HG03565 (cell line): ENCODE data around the gene BHLHE40.
"Not testable (repeated sequence)": the region's sequence is repeated elsewhere in the genome, so short reads cannot be mapped to it uniquely, and the experiment has no call there.

Experiments
- ATAC-seq: cut with Tn5 transposase; IDR thresholded peaks from one replicate; pipeline ENCODE4 v1.9.1; 2021; ENCODE audit warnings: mild to moderate bottlenecking, moderate library complexity; ENCODE audit not compliant: unreplicated experiment

The BHLHE40 gene

GRCh38 chr3:4959180-4959579 is 20.1 kb upstream of the BHLHE40 start:
- ATAC-seq: no peak

GRCh38 chr3:4961865-4962264 is 17.4 kb upstream of the BHLHE40 start:
- not testable (repeated sequence) for ATAC-seq

GRCh38 chr3:4963669-4964570 is 15.3 kb upstream of the BHLHE40 start:
- ATAC-seq: no peak

GRCh38 chr3:4966006-4966405 is 13.2 kb upstream of the BHLHE40 start:
- not testable (repeated sequence) for ATAC-seq

GRCh38 chr3:4967683-4968082 is 11.6 kb upstream of the BHLHE40 start:
- ATAC-seq: not testable (repeated sequence)

- ATAC-seq: not testable (repeated sequence)
Observed at GRCh38 chr3:4971437-4971836, 7.8 kb upstream of the BHLHE40 start.

- ATAC-seq: no peak
Observed at GRCh38 chr3:4971838-4972237, 7.4 kb upstream of the BHLHE40 start.

GRCh38 chr3:4972652-4973643 is 6.3 kb upstream of the BHLHE40 start:
- peak; percentile 31 for ATAC-seq

GRCh38 chr3:4974154-4974553 is 5.1 kb upstream of the BHLHE40 start:
- ATAC-seq: no peak

- ATAC-seq: no peak
Observed at GRCh38 chr3:4976109-4976508, 3.1 kb upstream of the BHLHE40 start.

GRCh38 chr3:4977001-4977852 is 2.0 kb upstream of the BHLHE40 start:
- ATAC-seq: peak; percentile 29

GRCh38 chr3:4977853-4978203 is 1.4 kb upstream of the BHLHE40 start:
- ATAC-seq: no peak

GRCh38 chr3:4978204-4978965 is 852 bp upstream of the BHLHE40 start:
- ATAC-seq: peak; percentile 27

- peak; percentile 34 for ATAC-seq
Observed at GRCh38 chr3:4978966-4979427, 240 bp upstream of the BHLHE40 start.

GRCh38 chr3:4980229-4981203 is 1.3 kb downstream of the BHLHE40 start:
- peak; percentile 18 for ATAC-seq

- ATAC-seq: no peak
Observed at GRCh38 chr3:4981294-4981664, 2.0 kb downstream of the BHLHE40 start.

GRCh38 chr3:4981665-4982494 is 2.6 kb downstream of the BHLHE40 start:
- no peak for ATAC-seq
